OCI-LY1 (cell line): ENCODE results near the gene LRRTM3.

Experiments used
- EZH2 ChIP-seq: fragments of 200-600 bp; sonication (generic), shearing (Covaris generic); IDR thresholded peaks from 2 replicates; pipeline ENCODE4 v1.8.0; 2017; ENCODE audit warnings: borderline replicate concordance, mixed run types, mild to moderate bottlenecking, antibody characterized with exemption, low read length, moderate library complexity, mixed read lengths
- TF ChIP-seq, protein P1 (sequence below): fragments of 200-600 bp; sonication (generic), shearing (Covaris generic); IDR thresholded peaks from 2 replicates; pipeline ENCODE4 v1.5.1; 2017; ENCODE audit warnings: mild to moderate bottlenecking, antibody characterized with exemption, low read length, moderate library complexity, mixed read lengths

DNA sequence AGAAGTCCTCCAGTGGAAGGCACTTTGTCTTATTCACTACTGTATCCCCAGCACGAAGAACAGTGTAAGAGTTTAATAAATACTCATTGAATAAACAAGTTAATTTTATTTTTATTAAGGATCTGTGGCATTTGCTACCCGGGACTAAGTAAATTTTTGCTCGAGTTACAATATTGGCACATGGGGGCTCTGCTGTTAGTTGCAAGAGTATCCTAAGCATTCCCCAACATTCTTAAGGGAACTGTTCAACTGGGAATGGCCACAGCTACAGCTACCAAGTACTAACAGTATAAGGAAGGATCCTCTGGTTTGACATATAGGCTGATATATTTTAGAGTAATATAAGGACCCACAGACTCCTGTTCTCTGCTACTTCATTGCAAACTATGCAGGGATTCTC lies 8.7 kb upstream of the LRRTM3 start:
- TF ChIP-seq, protein P1, sequence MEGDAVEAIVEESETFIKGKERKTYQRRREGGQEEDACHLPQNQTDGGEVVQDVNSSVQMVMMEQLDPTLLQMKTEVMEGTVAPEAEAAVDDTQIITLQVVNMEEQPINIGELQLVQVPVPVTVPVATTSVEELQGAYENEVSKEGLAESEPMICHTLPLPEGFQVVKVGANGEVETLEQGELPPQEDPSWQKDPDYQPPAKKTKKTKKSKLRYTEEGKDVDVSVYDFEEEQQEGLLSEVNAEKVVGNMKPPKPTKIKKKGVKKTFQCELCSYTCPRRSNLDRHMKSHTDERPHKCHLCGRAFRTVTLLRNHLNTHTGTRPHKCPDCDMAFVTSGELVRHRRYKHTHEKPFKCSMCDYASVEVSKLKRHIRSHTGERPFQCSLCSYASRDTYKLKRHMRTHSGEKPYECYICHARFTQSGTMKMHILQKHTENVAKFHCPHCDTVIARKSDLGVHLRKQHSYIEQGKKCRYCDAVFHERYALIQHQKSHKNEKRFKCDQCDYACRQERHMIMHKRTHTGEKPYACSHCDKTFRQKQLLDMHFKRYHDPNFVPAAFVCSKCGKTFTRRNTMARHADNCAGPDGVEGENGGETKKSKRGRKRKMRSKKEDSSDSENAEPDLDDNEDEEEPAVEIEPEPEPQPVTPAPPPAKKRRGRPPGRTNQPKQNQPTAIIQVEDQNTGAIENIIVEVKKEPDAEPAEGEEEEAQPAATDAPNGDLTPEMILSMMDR = no peak
- no peak for TF ChIP-seq EZH2
